Omental fat pad (tissue), 4 donors: ENCODE measurements around the gene SESN3. TPM values are rescaled to one million over a fixed set of nuclear protein-coding genes. Genes with fewer than 3 reads are reported as not detected.

Experiments used
- ATAC-seq: fragments of 150-250 bp; one replicate; pipeline ENCODE4 v1.9.1; 2016; ENCODE audit warnings: mild to moderate bottlenecking, moderate library complexity; ENCODE audit not compliant: low FRiP score
- DNase-seq: peaks from one replicate; pipeline ENCODE4 v3.0.0-alpha.2; 2019; ENCODE audit warnings: low spot score
- CTCF ChIP-seq, 3 donors: fragments of 450-650 bp; IDR thresholded peaks; one replicate each; pipeline ENCODE4 v1.5.1; 2016 to 2017; ENCODE audit warnings: antibody characterized with exemption in 3 of 3, mild to moderate bottlenecking in 3 of 3, moderate library complexity in 2 of 3
- total RNA-seq, 4 donors: library from RNA; depleted of rRNA; stranded (reverse); fragments of >200 nt; gene quantifications; one replicate each; pipeline ENCODE4 v1.1.0, GENCODE V29; 2016

The SESN3 gene
- total RNA-seq, 4 donors from 2014 or later, result 11.3 to 27.2 (median 19.4) TPM

DNA sequence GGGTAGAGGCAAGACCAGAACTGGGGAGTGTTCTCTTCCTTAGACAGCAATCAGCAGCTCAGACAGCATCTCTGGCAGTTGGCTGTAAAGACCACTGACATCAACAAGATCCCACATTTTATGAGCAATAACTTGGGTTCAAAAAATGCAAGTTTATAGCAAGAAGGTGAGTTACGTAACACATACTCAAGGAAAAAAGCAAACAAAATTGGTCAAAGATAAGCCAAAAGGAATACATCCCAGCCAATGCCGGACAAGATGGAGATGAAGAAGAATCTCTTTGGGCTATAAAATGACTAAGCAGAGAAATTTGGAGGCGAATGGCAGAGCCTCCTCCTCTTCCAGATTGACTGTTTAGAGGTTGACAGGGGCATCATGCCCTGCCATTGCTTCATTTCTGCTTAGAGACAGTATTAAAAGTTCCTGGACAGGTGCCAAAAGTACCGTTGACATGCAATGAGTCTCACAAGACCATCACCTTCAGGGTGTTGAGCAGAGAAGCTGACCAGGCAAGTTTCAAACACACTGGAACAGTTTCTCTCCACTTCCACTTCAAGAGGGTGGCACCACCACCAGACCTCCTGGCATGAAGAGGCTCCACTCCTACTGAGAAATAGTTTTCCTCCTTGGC is 85.5 kb downstream of the SESN3 start:
- ATAC-seq, result no peak
- TF ChIP-seq CTCF (IDR thresholded peaks at IDR 0.05), result no peak
- no peak for DNase-seq

- TF ChIP-seq CTCF (IDR thresholded peaks at IDR 0.05), result no peak
- ATAC-seq (no peak), DNase-seq (no peak)
Observed at GRCh38 chr11:95144313-95145235, 86.4 kb downstream of the SESN3 start.

DNA sequence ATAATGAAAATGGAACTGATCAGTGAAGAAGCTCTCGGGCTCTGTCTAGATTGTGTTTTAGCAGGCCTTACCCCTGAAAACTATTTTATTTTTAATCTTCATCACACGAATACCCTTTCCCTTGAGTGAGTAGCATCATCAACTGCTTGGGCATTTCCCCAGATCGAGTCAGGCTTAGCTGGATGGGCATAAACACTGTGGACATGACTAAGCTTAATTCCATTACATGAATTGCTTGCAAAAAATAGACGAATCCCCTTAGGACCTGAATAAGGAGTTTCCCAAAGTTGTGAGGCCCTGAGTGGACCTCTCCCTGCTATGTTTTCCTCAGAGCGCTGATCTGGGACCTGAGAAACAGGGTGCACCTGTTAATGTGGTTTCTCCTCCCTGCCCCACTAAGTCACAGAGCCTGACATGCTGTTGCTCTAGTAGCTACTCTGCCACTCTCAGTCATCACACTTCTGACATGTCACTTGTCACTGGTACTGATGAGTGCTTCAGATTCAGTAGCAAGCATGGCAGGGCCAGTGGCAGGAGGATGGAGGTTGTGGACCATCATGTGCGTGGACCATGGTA is 87.8 kb downstream of the SESN3 start:
- no peak for TF ChIP-seq CTCF (IDR thresholded peaks at IDR 0.05)
- DNase-seq (no peak), ATAC-seq (no peak)

- DNase-seq (no peak), ATAC-seq (no peak)
- no peak for TF ChIP-seq CTCF (IDR thresholded peaks at IDR 0.05)
Observed at GRCh38 chr11:95142431-95142830, 88.6 kb downstream of the SESN3 start.

DNA sequence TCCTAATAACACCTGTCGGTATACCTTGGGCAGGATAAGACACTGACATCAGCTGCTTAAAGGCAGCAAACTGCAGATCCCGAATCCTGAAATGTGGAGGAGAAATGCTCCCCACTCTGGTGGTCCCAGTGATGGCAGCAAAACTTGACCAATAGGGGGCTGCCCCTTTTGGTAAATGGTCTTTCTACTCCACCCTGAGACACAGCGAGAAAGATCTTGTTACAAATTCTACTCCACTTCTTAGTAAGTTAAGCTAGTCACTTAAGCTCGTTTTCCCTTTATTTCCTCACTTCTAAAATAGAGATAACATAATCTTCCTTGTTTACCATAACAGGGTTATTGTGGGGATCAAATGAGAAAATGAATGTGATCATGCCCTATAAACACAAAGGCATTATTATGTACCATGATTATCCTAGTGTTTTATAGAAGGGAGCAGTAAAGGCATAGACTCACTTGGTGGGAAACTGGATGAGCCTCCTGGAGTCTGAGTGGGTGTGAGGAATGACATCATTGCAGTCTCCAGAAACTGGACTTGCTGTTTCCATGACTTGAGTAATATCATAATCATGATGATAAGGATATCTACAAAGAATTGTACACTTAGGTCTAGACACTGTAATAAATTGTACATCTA is 90.5 kb downstream of the SESN3 start:
- no peak for TF ChIP-seq CTCF (IDR thresholded peaks at IDR 0.05)
- DNase-seq, result no peak
- no peak for ATAC-seq

- TF ChIP-seq CTCF (IDR thresholded peaks at IDR 0.05), result no peak
- no peak for ATAC-seq
- no peak for DNase-seq
Observed at GRCh38 chr11:95138448-95138847, 92.6 kb downstream of the SESN3 start.
